Hippocampal formation (tissue), 2 donors: ENCODE measurements around the gene TMEM86A.

Experiments used
- DNase-seq, 2 donors: peaks; one replicate each; lab custom pipeline; 2025; lab: John Stamatoyannopoulos, UW

Gene TMEM86A

GRCh38 chr11:18726040-18726439 is 27.5 kb downstream of the TMEM86A start, which contains the start of gene IGSF22:
Gene IGSF22 (minus strand): TSS chr11:18726188. CDS start chr11:18724236, 1,952 bp downstream.
- DNase-seq: no peak

DNA sequence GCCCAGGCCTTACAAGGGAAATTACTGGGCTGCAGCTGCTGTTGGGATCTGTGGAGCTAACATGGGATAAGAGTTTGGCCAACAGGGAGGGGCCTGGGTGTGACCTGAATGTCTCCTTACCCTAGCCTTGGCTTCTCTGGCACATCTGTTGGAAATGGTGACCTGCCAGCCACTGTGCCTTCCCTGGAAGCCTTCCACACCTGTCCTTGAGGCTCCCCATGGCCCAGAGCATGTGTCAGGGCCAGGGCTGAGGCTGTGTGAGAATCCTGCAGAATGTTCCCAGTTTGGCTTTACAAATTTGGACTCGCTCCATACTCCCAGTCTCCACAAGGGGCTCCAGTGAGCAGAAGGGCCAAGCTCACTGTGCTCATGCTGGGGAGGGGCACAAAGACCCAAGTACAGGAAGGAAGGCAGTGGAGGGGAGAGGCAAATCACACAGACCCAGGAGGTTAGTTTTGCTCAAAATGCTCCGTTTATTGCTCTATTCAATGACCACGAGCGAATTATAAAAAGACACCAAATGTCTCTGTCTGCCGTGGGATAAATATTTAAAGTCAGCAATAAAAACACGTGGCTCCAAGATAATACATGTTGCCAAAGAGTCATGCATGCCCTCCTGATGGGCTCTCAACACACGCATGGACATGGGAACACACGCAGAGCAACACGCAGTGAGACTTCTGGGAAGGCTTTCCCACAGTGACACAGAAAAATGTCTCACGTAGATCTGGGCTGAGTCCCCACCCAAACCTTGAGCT is 29.1 kb downstream of the TMEM86A start:
- DNase-seq: peak in 1 of 2 donors; percentile 21

DNA sequence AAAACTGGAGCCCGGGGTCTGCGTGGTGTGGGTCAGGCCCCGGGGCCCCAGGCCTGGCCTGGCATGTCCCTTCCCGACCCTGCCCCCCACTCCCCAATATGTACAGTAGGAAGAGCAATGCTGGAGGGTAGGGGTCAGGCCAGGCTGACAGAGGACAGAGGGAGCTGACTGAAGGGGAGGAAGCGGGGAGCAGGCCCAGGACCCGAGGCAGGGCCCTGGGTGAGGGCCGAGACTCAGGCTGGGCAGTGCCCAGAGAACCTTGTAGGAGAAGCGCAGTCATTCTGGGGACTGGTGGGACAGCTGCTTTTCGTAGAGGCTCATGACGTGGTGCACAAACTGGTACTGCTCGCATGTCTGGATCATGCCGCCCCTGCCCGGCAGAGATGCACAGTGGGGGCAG is 30.1 kb downstream of the TMEM86A start:
- no peak for DNase-seq

GRCh38 chr11:18729426-18729825 is 30.8 kb downstream of the TMEM86A start:
- DNase-seq: no peak

DNA sequence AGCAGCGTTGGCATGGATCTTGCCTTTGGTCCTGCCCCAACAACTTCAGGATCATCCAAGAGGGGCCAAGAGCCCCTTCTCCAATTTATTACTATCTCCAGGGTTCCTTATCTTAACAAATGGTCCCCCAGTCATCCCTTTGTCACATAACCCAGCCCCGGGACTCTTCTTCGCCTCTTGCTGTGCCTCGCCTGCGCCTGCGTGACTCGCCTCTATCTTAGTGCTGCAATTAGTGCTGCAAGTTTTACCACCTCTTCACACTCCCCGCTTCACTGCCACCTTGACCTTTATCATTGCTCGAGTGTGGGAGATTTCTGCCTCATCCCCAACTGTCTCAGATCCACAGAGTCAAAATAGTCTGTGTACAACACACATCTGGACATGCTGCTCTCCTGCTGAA is 31.4 kb downstream of the TMEM86A start:
- no peak for DNase-seq

GRCh38 chr11:18731441-18731840 is 32.9 kb downstream of the TMEM86A start:
- no peak for DNase-seq

DNA sequence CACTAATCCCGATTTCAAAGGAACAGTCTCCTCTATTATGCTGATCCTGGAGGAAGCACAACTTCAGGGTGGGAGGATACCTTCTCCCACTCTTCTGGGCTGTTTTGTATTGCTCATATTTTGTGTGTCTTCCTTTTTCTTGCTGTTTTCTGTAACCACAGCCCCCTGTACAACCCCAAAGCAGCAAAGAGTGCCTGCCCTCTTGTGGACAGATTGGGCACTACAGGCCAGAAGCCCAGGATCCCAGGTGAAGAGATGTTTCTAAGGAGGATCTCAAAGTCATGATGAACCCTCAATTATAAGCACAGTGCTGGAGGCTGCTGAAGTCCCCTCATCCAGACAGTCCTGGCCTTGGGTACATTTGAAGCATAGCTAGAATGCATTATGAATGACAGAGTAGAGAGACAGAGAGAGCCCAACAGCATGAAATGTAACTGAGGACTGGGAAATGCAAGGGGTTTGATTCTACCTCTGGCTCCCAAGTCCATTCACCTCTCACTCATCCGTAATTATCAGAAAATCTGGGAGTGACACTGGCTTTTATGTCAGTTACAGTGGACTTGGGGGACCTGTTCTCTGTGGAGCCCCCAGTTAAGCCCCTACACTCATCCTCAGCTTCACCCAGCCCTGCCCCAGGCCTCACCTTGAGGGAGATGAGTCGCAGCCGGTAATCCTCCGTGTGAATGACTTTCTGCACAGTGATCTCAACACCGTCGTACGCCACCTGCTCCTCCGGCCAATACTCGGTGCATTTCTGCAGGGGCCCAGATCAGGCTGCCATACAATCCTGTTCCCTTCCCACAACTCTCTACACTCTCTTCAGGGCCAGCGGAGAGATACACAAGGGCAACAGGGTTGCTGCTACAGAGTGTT is 33.6 kb downstream of the TMEM86A start:
- DNase-seq: peak; percentile 38 to 55

DNA sequence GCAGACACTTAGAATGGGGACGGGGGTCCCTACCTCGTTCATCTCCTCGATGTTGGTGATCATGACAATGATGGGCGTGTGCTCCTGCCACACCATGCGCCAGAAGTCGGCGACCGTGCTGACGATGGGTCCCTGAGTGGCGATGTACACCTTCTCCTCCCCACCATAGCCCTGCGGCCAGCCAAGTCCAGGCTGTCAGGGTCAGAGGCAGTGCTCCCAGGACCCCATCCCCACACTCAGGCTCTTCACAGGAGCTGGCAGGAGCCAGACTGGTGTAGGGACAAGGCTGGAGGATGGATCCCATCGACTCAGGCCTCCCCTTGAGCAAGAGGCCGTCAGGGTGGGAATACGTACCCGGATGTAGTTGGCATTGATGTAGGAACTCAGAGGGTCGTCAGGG is 34.6 kb downstream of the TMEM86A start:
- no peak for DNase-seq

- DNase-seq: no peak
Observed at GRCh38 chr11:18736590-18737148, 38.1 kb downstream of the TMEM86A start.

- no peak for DNase-seq
Observed at GRCh38 chr11:18737642-18738041, 39.1 kb downstream of the TMEM86A start.

GRCh38 chr11:18739685-18740084 is 41.1 kb downstream of the TMEM86A start:
- DNase-seq: no peak

DNA sequence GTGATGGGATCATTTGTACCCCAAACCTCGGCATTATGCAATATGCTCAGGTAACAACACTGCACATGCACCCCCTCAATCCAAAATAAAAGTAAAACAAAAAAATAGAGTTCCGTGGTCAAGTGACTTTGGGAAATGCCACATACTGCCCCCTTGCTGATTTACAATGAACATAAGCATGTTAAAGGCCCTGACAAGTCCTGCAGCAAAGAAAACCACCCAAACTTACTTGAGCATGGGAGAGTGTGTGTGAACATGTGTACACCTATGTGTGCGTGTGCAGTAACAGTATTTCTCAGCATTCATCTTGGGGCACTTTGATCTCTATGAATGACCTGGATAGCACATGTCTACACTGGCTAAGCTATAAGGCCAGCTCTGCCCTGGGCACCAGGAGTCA is 43.2 kb downstream of the TMEM86A start:
- DNase-seq: no peak

DNA sequence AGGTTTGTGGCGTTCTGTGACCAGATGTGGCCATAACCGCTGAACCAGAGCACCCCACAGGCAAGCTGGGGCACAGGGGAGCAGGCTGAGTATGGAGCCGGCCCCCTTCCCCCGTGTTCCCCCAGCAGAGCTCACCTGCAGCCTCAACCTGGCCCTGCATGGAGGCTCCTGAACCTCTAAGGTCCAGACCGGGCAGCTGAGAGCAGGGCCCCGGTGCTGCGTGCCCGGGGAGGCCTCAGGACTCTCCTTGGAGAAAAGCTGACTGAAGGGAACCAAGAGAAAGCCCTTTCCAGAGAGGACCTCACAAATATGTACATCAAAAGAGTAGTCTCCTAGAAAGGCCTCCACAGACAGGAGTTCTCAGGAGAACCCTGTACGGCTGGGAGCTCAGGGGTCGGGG is 44.8 kb downstream of the TMEM86A start:
- no peak for DNase-seq

- DNase-seq: no peak
Observed at GRCh38 chr11:18743900-18744514, 45.4 kb downstream of the TMEM86A start.

DNA sequence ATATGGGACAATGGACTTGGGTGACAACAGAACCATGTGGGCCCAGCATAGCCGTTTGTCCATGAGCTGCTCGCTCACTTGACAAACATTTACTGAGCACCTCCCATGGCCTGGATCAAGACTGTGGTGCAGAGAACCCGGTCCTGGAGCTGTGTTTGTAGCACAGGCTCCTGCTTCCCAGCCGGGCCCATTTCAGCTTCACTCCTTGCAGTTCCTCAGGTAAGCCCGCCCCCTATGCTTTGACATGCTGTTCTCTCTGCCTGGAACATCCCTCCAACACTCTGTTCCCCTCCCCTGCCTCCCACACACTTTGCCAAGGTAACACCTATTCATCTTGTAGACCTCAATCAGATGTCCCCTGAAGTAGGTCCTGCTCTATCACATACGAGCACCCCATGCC is 46.7 kb downstream of the TMEM86A start:
- DNase-seq: no peak

- DNase-seq: no peak
Observed at GRCh38 chr11:18748766-18749365, 50.3 kb downstream of the TMEM86A start.

DNA sequence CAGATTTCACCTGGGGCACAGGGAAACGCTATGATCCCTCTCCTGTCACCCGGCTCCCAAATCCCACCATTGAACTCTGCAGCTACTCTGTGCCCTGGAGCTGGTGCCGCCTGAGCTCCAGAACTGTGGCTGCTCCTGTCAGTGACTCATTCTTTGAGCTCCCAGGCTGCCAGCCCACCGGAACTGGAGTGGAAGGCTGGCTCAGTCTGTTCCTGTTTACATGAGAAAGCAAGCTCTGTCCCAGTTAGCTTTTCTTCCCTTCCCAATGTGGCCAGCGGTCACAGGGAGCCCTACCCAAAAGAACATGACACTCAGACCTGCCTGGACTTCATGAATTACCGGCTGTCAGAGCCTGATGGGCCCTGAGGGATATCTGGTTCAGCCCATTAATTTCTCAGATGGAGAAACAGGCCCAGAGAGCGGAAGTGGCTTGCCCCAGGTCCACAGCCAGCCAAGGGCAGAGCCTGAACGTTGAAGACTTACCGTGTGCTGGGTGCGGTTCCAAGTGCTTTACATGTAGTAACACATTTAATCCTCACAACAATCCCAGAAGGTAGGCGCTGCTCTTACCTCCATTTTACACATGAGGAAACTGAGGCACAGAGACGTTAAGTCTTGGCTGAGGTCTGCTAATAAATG is 51.2 kb downstream of the TMEM86A start:
- DNase-seq: peak; percentile 26 to 66

GRCh38 chr11:18750944-18751343 is 52.4 kb downstream of the TMEM86A start:
- DNase-seq: no peak

GRCh38 chr11:18752502-18752901 is 53.9 kb downstream of the TMEM86A start:
- DNase-seq: peak in 1 of 2 donors; percentile 53

GRCh38 chr11:18754308-18754707 is 55.7 kb downstream of the TMEM86A start:
- no peak for DNase-seq
